HG02588 (cell line): ENCODE measurements around the gene ZNRF3.
"Not testable (repeated sequence)": the region's sequence is repeated elsewhere in the genome, so short reads cannot be mapped to it uniquely, and the experiment has no call there.

Experiments used
- ATAC-seq: cut with Tn5 transposase; IDR thresholded peaks from one replicate; pipeline ENCODE4 v1.9.1; 2021; ENCODE audit warnings: mild to moderate bottlenecking, moderate library complexity; ENCODE audit not compliant: unreplicated experiment

ZNRF3 gene

DNA sequence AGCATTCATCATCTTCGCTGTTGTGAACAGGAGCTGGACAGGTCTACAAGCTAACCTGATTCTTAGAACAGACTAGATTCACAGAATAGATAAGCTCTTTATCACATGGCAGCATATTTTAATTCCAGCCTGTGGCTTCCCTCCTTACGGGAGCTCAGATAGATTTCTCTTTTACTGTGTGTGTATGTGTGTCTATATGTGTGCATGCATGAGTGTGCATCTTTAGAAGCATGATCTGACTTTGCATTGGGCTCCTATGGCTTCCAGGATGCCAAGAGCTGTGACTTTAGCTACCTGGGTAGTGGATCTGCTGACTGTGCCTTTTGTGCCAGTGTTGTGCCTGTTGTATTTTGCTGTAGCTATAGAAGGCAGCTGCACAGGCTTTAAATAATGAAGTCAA, 44.3 kb downstream of the ZNRF3 start:
- no peak for ATAC-seq

DNA sequence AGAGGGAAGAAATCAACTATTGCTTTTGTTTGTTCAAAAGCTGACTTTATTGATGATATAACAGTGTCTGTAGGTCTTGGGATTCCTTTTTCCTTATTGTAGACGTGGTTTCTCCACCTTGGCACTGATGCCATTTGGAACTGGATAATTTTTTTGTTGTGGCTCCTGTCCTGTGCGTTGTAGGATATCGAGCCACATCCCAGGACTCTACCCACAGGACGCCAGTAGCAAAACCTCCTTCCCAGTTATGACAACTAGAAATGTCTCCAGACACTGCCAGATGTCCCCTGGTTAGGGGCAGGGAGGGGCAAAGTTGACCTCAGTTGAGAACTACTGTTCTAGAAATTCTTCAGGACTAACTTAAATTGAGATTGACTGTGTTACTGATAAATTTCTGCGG, 45.8 kb downstream of the ZNRF3 start:
- ATAC-seq: no peak

GRCh38 chr22:28930357-28931007, 47.1 kb downstream of the ZNRF3 start:
- no peak for ATAC-seq

- no peak for ATAC-seq
Observed at GRCh38 chr22:28931844-28932567, 48.6 kb downstream of the ZNRF3 start.

GRCh38 chr22:28933321-28933720, 49.9 kb downstream of the ZNRF3 start:
- no peak for ATAC-seq

DNA sequence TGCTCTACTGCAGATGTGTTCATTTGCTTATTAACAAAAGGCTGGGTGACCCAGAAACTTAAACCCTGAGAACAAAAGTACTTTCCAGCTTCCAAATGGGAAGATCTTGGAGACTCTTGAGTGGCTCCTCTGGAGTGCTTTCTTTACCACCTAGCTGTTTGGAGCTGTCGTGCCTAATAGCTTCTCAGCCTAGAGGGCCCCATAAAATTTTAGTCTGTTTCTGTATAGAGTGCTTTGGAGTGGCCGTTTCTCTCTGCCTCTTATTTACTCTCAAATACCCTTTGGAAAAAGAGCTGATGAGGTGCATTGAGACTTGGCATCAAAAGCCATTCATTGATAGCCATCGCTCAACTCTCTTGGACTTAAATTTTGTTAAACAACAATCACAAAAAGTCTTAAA, 50.7 kb downstream of the ZNRF3 start:
- ATAC-seq: no peak

DNA sequence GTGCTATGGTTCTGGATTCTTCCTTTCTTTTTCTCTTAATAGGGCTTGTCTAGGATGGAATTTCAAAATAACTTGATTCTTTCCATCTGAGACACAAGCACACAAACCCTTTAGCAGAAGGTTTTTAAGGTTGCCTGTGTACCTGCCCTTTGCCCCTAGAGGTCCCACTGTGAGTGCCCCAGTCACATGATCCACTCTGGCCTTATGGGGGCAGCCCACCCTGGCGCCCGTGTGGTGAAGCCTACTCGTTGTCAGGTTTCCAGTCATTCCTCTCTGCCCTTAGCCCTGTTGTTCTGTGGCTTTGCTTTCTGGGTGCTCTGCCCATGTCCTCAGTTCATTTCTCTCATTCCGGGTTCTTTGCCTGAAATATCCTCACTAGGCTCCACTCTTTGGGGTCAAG, 51.8 kb downstream of the ZNRF3 start:
- ATAC-seq: no peak

DNA sequence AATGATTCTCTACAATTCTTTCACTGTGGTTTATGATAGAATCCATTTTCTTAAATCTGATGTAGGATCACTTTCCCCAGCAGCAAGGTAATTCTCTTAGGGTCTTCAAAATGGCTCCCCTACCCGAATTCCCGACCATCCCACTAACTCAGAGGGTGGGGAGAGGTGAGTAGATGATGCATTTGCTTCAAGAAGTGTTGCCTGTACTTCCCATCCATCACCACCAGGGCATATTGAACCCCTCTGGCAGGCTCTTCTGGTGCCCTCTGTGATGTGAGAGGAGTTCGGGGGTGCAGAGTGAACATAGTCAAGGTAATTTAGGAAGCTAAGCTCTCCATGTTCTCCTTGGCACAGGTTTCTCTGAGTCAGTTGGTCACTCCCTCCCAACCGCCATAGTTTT, 52.3 kb downstream of the ZNRF3 start:
- ATAC-seq: no peak

GRCh38 chr22:28936200-28936599, 52.8 kb downstream of the ZNRF3 start:
- no peak for ATAC-seq

- ATAC-seq: no peak
Observed at GRCh38 chr22:28937206-28938025, 54.0 kb downstream of the ZNRF3 start.

DNA sequence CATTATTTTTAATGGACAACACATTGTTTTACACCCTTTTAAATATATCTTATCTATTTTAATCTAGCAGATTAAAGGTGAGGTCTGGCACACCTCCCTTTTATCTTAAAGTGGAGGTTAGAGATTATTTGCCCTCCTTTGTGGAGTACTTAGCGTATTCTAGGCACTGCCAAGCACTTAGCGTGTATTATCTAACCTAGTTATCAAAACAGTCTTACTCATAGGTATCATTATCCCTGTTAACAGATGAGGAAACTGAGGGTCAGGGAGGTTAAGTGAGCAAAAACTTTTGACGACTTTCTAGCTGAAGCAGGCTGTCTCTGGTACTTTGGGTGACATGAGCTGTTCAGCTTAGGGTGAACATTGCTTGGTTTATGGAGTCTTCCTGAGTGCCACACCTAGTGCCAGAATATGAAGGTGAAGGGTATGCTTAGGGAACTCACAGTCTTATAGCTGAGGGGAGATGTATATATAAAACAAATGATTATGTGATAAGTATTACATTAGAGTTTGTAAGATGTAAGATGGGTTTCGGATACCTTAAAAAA, 55.0 kb downstream of the ZNRF3 start:
- no peak for ATAC-seq

DNA sequence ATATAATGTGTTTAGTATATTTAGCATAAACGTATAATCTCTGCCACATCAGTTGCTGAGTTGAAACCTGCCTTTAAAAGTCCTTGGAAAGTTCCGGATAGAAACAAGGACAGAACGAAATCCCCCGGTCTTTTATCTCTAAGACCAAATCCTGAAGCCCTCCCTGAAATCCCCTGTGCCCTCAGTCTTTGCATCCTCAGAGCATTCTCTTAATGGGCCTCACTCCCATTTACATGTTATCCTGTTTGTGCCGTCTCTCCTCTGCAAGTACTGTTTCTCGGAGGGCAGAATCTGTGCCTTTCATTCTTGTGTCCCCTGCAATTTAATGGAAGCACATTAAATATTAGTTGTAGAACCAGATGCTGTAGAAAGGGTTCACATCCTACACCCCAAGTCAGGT, 56.0 kb downstream of the ZNRF3 start:
- no peak for ATAC-seq

- no peak for ATAC-seq
Observed at GRCh38 chr22:28939932-28940331, 56.6 kb downstream of the ZNRF3 start.

DNA sequence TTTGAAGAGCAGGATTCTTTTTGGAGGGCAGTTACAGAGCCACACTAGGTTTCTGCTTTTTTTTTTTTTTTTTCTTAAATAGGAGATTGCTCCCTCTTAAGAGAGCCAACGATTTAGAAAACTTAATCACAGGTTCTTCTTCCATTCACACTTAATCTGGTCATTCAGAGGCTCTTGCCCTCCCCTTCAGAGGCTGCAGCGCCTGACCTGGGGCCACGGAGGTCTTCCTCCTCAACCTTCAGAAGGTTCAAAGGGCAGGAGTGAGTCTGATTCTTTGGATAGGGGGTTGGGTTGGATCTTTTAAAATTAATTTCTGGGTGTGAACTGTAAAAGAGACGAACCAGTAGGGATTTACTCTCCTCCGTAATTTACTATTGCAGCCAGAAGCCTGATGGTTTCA, 57.1 kb downstream of the ZNRF3 start:
- no peak for ATAC-seq

GRCh38 chr22:28942333-28942732, 59.0 kb downstream of the ZNRF3 start:
- no peak for ATAC-seq

DNA sequence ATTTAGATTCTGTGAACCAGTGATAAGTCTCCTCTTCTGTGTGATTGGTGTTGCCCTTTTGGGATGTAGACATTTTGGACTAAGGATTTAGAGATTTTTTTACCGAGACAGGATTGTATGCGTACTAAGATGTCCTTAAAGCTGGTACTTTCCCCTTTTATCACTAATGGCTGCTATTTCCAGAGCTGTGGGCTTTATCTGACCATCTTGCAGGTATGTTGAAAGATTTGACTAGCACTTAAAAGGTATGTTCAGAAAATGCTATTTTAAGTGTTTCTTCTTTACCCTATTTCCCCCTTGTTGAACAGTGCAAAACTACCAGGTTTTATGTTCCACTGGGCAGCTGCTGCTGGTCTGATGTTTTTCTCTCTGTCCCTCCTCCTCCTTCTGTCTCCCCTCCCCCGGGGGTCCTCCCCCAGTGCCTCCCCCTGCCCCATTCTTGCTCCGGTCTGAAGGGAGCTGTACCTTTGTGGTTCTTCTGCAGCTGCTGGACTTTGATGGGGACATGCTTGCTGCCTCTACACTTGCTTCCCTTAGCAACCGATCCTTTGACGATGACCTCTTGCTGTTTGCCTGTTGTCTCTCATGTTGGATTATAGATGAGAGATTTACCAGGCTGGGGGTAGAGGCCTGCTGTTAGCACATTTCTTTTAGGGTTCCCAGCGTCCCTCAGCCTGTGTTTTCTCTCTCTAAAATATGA, 59.6 kb downstream of the ZNRF3 start:
- ATAC-seq: no peak

DNA sequence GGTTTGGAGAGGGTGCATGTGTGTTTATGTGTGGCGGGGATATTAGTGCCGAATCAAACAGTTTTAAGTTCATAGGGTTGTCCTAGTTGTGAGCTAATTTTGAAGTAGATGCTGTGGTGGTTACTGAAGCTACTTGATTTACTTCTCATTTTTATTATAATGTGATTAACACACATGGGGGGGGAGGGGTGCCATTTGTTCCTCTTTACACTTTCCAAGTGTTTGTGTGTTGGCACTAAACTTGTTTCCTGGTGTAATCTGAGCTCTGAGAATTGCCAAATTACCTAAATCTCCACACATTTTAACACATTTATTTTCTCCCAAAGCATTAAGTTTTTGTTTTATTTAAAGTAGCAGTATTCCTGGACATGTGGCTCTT, 60.1 kb downstream of the ZNRF3 start:
- no peak for ATAC-seq

- no peak for ATAC-seq
Observed at GRCh38 chr22:28947125-28947524, 63.8 kb downstream of the ZNRF3 start.

GRCh38 chr22:28948424-28948823, 65.1 kb downstream of the ZNRF3 start:
- no peak for ATAC-seq

DNA sequence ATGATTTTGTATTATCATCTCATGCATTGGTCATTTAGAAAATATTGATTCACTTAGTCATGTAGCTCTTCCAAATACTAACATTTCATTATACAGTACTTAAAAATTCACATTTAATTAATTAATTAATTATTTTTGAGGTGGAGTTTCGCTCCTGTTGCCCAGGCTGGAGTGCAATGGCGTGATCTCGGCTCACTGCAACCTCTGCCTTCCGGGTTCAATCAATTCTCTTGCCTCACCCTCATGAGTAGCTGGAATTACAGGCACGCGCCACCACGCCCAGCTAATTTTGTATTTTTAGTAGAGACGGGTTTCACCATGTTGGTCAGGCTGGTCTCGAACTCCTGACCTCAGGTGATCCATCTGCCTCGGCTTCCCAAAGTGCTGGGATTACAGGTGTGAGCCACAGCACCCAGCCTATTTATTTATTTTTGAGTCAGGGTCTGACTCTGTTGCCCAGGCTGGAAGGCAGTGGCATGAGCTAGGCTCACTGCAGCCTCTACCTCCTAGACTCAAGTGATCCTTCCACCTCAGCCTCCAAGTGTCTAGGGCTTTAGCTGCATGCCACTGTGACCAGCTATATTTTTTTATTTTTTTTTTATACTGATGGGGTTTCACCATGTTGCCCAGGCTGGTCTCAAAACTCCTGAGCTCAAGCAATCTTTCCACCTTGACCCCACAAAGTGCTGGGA, 65.6 kb downstream of the ZNRF3 start:
- not testable (repeated sequence) for ATAC-seq
